Adrenal gland (tissue), 12 donors: ENCODE data around the gene SPTBN1. TPM values are rescaled to one million over a fixed set of nuclear protein-coding genes. Genes with fewer than 3 reads are reported as not detected.

ENCODE experiments used
- DNase-seq, 7 donors: peaks; one replicate each; pipeline ENCODE4 v3.0.0-alpha.2; 2019 to 2020
- H3K27ac ChIP-seq, 5 donors: fragments of 200-600 bp; sonication (generic) in 4 of 5; 1 replicate in 3 of 5; 2 replicates in 2 of 5; pipeline versions ENCODE4 v1.5.1 to v1.8.0; 2016 to 2020; ENCODE audit warnings: mild to moderate bottlenecking in 1 of 5
- H3K27me3 ChIP-seq: fragments of 200-600 bp; 2 replicates; pipeline ENCODE4 v1.8.0; 2021
- H3K36me3 ChIP-seq, 2 donors: fragments of 200-600 bp; replicated peaks in 1 of 2; 1 replicate in 1 of 2; 2 replicates in 1 of 2; pipeline versions ENCODE4 v1.5.1 to v1.8.0; 2018 to 2022
- H3K4me1 ChIP-seq, 2 donors: fragments of 200-600 bp; replicated peaks in 1 of 2; 1 replicate in 1 of 2; 2 replicates in 1 of 2; pipeline versions ENCODE4 v1.5.1 to v1.8.0; 2018 to 2021
- H3K4me3 ChIP-seq, 4 donors: fragments of 200-600 bp; sonication (generic) in 3 of 4; one replicate each; pipeline ENCODE4 v1.5.1; 2016 to 2018
- H3K9me3 ChIP-seq, 3 donors: fragments of 200-600 bp; sonication (generic) in 1 of 3; replicated peaks in 1 of 3; 1 replicate in 2 of 3; 2 replicates in 1 of 3; pipeline versions ENCODE4 v1.5.1 to v1.8.0; 2016 to 2021
- CTCF ChIP-seq, 6 experiments: fragments of 450-650 bp in 4 of 6; fragments of 200-600 bp in 2 of 6; sonication (generic) in 1 of 6; IDR thresholded peaks; 1 replicate in 5 of 6; 2 replicates in 1 of 6; pipeline versions ENCODE4 v1.5.1 to v1.8.0; 2016 to 2021; ENCODE audit warnings: antibody characterized with exemption in 6 of 6, mild to moderate bottlenecking in 2 of 6, moderate library complexity in 1 of 6
- POLR2A ChIP-seq, 2 donors: fragments of 450-650 bp; IDR thresholded peaks; one replicate each; pipeline ENCODE4 v1.6.1; 2017; ENCODE audit warnings: antibody characterized with exemption in 2 of 2, mild to moderate bottlenecking in 2 of 2, moderate library complexity in 1 of 2
- WGBS, 4 donors: extraction: QIAGEN DNeasy Blood & Tissue Kit in 2 of 4; methylation state at CpG; one replicate each; pipeline versions ENCODE4 v1.1.5 to v1.1.7; 2013 to 2017; 5-methylcytosine and 5-hydroxymethylcytosine counted together
- intact Hi-C, 2 donors: fragments of 100-400 bp; cut with DNase I; formaldehyde crosslinking; loops; one replicate each; pipeline versions ENCODE4 v1.14.1 to v1.15.0; 2022 to 2023
- polyA plus RNA-seq, 3 donors: library from polyadenylated mRNA; stranded (reverse); fragments of 200-250 nt in 2 of 3; fragments of 350-450 nt in 1 of 3; fragmentation: Illumina TruSeq in 1 of 3; extraction: RNeasy Lipid Tissue Mini Kit (QIAGEN cat#74804) in 1 of 3; gene quantifications; one replicate each; pipeline ENCODE4 v1.2.3, GENCODE V29; 2013 to 2014
- total RNA-seq, 9 donors: library from RNA; depleted of rRNA in 4 of 9; stranded (reverse); fragments of >200 nt in 4 of 9; fragments of 120-200 nt in 1 of 9; fragmentation: NEBNext Ultra II Directional in 1 of 9; extraction: Animal tissue kit (Norgen Biotek cat#: 25700) in 1 of 9; gene quantifications; one replicate each; pipeline versions ENCODE4 v1.1.0 to v1.2.4, GENCODE V29; 2013 to 2023
- donor health status: healthy with polysubstance abuse.
- donor health status: Bipolar disorder and iron deficiency.
- donor health status: DM: yes; HTN: yes; CAD: no.
- donor health status: DM: no; HTN: no; CAD: no.
- donor health status: DM: no; HTN: no; CAD: no.
- donor health status: DM: yes; HTN: yes; CAD: no.

SPTBN1 gene
- total and polyA plus RNA-seq, 12 donors = 72.9 to 653 (median 493) TPM

- peaks cover 0 to 87% of the 10 kb centered on the region in 2 donors for H3K36me3 ChIP-seq
- H3K27ac ChIP-seq = peak overlapping the region in 4 of 5 donors; percentile 75 to 92 (median 86)
- H3K27me3 ChIP-seq = no peaks in the 10 kb centered on the region
- intact Hi-C loops = no loop called here
- TF ChIP-seq POLR2A (IDR thresholded peaks at IDR 0.05) = no peak
- TF ChIP-seq CTCF (IDR thresholded peaks at IDR 0.05) = no peak
- H3K9me3 ChIP-seq = no peaks in the 10 kb centered on the region
- no peak overlapping the region for H3K4me3 ChIP-seq
- H3K4me1 ChIP-seq = peaks cover 32 to 73% of the 10 kb centered on the region in 2 donors
- DNase-seq = no peak
- 37 to 54% (median 40%) methylated on average over 4 of the region's 4 CpGs for WGBS, 4 donors
Observed at GRCh38 chr2:54631755-54632154, 175.6 kb downstream of the SPTBN1 start.

GRCh38 chr2:54632733-54633692 lies 176.9 kb downstream of the SPTBN1 start:
- no peak overlapping the region for H3K4me3 ChIP-seq
- TF ChIP-seq POLR2A (IDR thresholded peaks at IDR 0.05) = peak in 1 of 2 donors; percentile 26
- TF ChIP-seq CTCF (IDR thresholded peaks at IDR 0.05) = no peak
- no peaks in the 10 kb centered on the region for H3K9me3 ChIP-seq
- DNase-seq = peak in 5 of 7 donors; percentile 60 to 82 (median 71)
- H3K27me3 ChIP-seq = no peaks in the 10 kb centered on the region
- peak overlapping the region; percentile 23 to 92 (median 79) for H3K27ac ChIP-seq
- H3K4me1 ChIP-seq = peaks cover 35 to 82% of the 10 kb centered on the region in 2 donors
- peaks cover 0 to 82% of the 10 kb centered on the region in 2 donors for H3K36me3 ChIP-seq
- intact Hi-C loops = no loop called here
- WGBS, 4 donors = 54 to 71% (median 67%) methylated on average over 9 to 12 of the region's 12 CpGs

GRCh38 chr2:54634021-54634420 lies 177.9 kb downstream of the SPTBN1 start:
- WGBS, 4 donors = 41 to 55% (median 47%) methylated on average over 3 of the region's 3 CpGs

GRCh38 chr2:54634564-54635511 lies 178.7 kb downstream of the SPTBN1 start:
- TF ChIP-seq CTCF (IDR thresholded peaks at IDR 0.05) (no peak), POLR2A (IDR thresholded peaks at IDR 0.05) (peak in 1 of 2 donors; percentile 46)
- Histone ChIP-seq H3K27me3 (no peaks in the 10 kb centered on the region), H3K4me3 (no peak overlapping the region), H3K36me3 (peaks cover 0 to 80% of the 10 kb centered on the region in 2 donors), H3K27ac (peak overlapping the region; percentile 31 to 92 (median 79)), H3K9me3 (no peaks in the 10 kb centered on the region), H3K4me1 (peaks cover 39 to 96% of the 10 kb centered on the region in 2 donors)
- WGBS, 4 donors = 54 to 66% (median 58%) methylated on average over 16 of the region's 16 CpGs
- peak; percentile 57 to 89 (median 81) for DNase-seq
- intact Hi-C loops = no loop called here

More at GRCh38 chr2:54634021-54634420, 177.9 kb downstream of the SPTBN1 start:
- Histone ChIP-seq H3K27ac (peak overlapping the region; percentile 23 to 92 (median 79)), H3K4me1 (peaks cover 35 to 92% of the 10 kb centered on the region in 2 donors), H3K27me3 (no peaks in the 10 kb centered on the region), H3K4me3 (no peak overlapping the region), H3K36me3 (peaks cover 0 to 82% of the 10 kb centered on the region in 2 donors), H3K9me3 (no peaks in the 10 kb centered on the region)
- intact Hi-C loops = no loop called here
- no peak for DNase-seq
- TF ChIP-seq POLR2A (IDR thresholded peaks at IDR 0.05) = no peak
